ENCODE data around the gene NUP210. TPM values are rescaled to one million over a fixed set of nuclear protein-coding genes. Genes with fewer than 3 reads are reported as not detected.

Gene NUP210
- total RNA-seq, 1 donor from 2014 or later = 3.0 TPM

DNA sequence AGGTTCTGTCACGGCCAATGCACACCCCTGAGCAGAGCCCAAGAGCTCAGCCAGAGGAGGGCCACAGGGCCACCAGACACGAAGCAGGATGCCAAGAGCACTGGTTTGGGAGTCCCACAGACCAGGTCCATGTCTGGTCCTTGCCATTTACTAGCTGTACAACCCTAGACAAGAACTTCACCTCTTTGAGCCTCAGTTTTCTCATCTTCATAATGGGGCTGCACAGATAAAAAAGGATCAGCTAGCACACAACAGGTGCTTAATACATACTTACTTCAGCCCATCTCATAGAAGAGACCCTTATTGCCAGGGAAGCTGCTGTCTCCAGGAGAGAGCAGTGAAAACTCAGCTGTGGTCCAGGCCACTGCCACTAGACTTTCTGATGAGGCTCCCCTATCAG is 152.0 kb downstream of the NUP210 start:
- H3K9me3 Mint-ChIP-seq (ENCODE audit: unreplicated experiment) = no peaks in the 10 kb centered on the region
- peaks cover 15% of the 10 kb centered on the region for H3K27me3 Mint-ChIP-seq (ENCODE audit: unreplicated experiment)
- H3K4me3 Mint-ChIP-seq (ENCODE audit: unreplicated experiment) = no peak overlapping the region
- H3K4me1 Mint-ChIP-seq (ENCODE audit: unreplicated experiment) = peaks cover 12% of the 10 kb centered on the region
- DNase-seq (ENCODE audit: low spot score) = no peak
- no peak overlapping the region for H3K27ac Mint-ChIP-seq (ENCODE audit: unreplicated experiment)
- peaks cover 25% of the 10 kb centered on the region for H3K36me3 Mint-ChIP-seq (ENCODE audit: low read depth, unreplicated experiment)
- no peak for TF ChIP-seq CTCF (IDR thresholded peaks at IDR 0.05; ENCODE audit: unreplicated experiment)

- peaks cover 15% of the 10 kb centered on the region for H3K27me3 Mint-ChIP-seq (ENCODE audit: unreplicated experiment)
- no peak overlapping the region for H3K4me3 Mint-ChIP-seq (ENCODE audit: unreplicated experiment)
- H3K27ac Mint-ChIP-seq (ENCODE audit: unreplicated experiment) = no peak overlapping the region
- no peak for DNase-seq (ENCODE audit: low spot score)
- H3K36me3 Mint-ChIP-seq (ENCODE audit: low read depth, unreplicated experiment) = peaks cover 25% of the 10 kb centered on the region
- H3K9me3 Mint-ChIP-seq (ENCODE audit: unreplicated experiment) = no peaks in the 10 kb centered on the region
- no peak for TF ChIP-seq CTCF (IDR thresholded peaks at IDR 0.05; ENCODE audit: unreplicated experiment)
- H3K4me1 Mint-ChIP-seq (ENCODE audit: unreplicated experiment) = peaks cover 22% of the 10 kb centered on the region
These were observed 153.3 kb downstream of the NUP210 start for GRCh38 chr3:13266651-13267362.

Other genes starting within 250 kb of the NUP210 start
- gene HDAC11, start 60.0 kb upstream of the NUP210 start, total RNA-seq (ENCODE audit: unreplicated experiment) = 14.8 TPM
- gene FBLN2, start 128.8 kb upstream of the NUP210 start, total RNA-seq (ENCODE audit: unreplicated experiment) = 10.5 TPM